Endodermal cell (in vitro differentiated cells): ENCODE results near the gene KANSL1L. TPM values are rescaled to one million over a fixed set of nuclear protein-coding genes. Genes with fewer than 3 reads are reported as not detected.

Source experiments
- DNase-seq: peaks from one replicate; pipeline ENCODE4 v3.0.0-alpha.2; 2017
- H3K27ac ChIP-seq: 2 replicates; pipeline ENCODE4 v1.5.1; 2013; ENCODE audit warnings: mild to moderate bottlenecking, low read depth, low read length, moderate library complexity
- H3K27me3 ChIP-seq: 2 replicates; pipeline ENCODE4 v1.6.1; 2013; ENCODE audit warnings: mild to moderate bottlenecking, low read length, moderate library complexity; ENCODE audit not compliant: insufficient read depth, control insufficient read depth, poor library complexity, severe bottlenecking
- H3K36me3 ChIP-seq: 2 replicates; pipeline ENCODE4 v1.7.0; 2013; ENCODE audit warnings: mild to moderate bottlenecking, low read length, moderate library complexity; ENCODE audit not compliant: control insufficient read depth, insufficient read depth
- H3K4me1 ChIP-seq: one replicate; pipeline ENCODE4 v1.7.0; 2013; ENCODE audit warnings: low read length; ENCODE audit not compliant: control insufficient read depth, insufficient read depth
- H3K4me3 ChIP-seq: 2 replicates; pipeline ENCODE4 v1.5.1; 2013; ENCODE audit warnings: mild to moderate bottlenecking, low read length, moderate library complexity
- H3K9ac ChIP-seq: 2 replicates; pipeline ENCODE4 v1.6.1; 2013; ENCODE audit warnings: mild to moderate bottlenecking, low read length, moderate library complexity; ENCODE audit not compliant: poor library complexity, severe bottlenecking; ENCODE audit errors: extremely low read depth
- H3K9me3 ChIP-seq: 2 replicates; pipeline ENCODE4 v1.6.1; 2013; ENCODE audit warnings: mild to moderate bottlenecking, low read length, moderate library complexity; ENCODE audit not compliant: control insufficient read depth
- H3K27ac Mint-ChIP-seq: 2 replicates; pipeline ENCODE4 v1.8.0; 2020; ENCODE audit warnings: mixed read lengths
- H3K27me3 Mint-ChIP-seq: 2 replicates; pipeline ENCODE4 v1.8.0; 2021; ENCODE audit warnings: mild to moderate bottlenecking, mixed read lengths; ENCODE audit not compliant: insufficient read depth
- H3K36me3 Mint-ChIP-seq: 2 replicates; pipeline ENCODE4 v1.8.0; 2020; ENCODE audit warnings: low read depth, mixed read lengths
- H3K4me1 Mint-ChIP-seq: 2 replicates; pipeline ENCODE4 v1.8.0; 2020; ENCODE audit warnings: mixed read lengths
- H3K4me3 Mint-ChIP-seq: 2 replicates; pipeline ENCODE4 v1.8.0; 2020; ENCODE audit warnings: mild to moderate bottlenecking, moderate library complexity, mixed read lengths
- H3K9me3 Mint-ChIP-seq: 2 replicates; pipeline ENCODE4 v1.8.0; 2020; ENCODE audit warnings: mild to moderate bottlenecking, mixed read lengths
- WGBS, 2 experiments: methylation state at CpG; one replicate each; pipeline versions ENCODE4 v1.1.5 to v1.1.7; 2013; ENCODE audit warnings: missing lambda C conversion rate in 2 of 2, mixed read lengths in 1 of 2; ENCODE audit not compliant: insufficient coverage in 1 of 2, insufficient read length in 1 of 2; 5-methylcytosine and 5-hydroxymethylcytosine counted together
- total RNA-seq, 2 donors: library from RNA; stranded (reverse); fragmentation: NEBNext Ultra II Directional in 1 of 2; extraction: Animal tissue kit (Norgen Biotek cat#: 25700) in 1 of 2; gene quantifications; 2 replicates in 1 of 2; 3 replicates in 1 of 2; pipeline ENCODE4 v1.2.1, GENCODE V29; 2021
- TF ChIP-seq, protein P1 (sequence below): fragments of 200-600 bp; sonication (generic); conservative IDR thresholded peaks from 2 replicates; pipeline ENCODE4 v1.5.0; 2021; ENCODE audit warnings: antibody characterized with exemption, mild to moderate bottlenecking

The KANSL1L gene
- total RNA-seq, 2 donors from 2014 or later: 26.6 to 31.3 TPM

DNA sequence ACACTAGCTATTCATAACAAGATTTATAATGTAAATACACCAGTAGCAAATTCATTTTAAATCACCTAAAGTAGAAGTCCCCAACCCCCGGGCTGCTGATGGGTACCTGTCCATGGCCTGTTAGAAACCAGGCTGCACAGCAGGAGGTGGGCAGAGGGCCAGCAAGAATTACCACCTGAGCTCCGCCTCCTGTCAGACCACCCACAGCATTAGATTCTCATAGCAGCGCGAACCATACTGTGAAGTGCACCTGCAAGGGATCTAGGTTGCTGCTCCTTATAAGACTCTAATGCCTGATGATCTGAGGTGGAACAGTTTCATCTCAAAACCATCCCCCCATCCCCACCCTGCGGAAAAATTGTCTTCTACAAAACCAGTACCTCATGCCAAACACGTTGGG, 71.3 kb downstream of the KANSL1L start:
- Mint-ChIP-seq H3K27me3 (no peaks in the 10 kb centered on the region), H3K4me1 (peaks cover 5% of the 10 kb centered on the region), H3K27ac (no peak overlapping the region), H3K4me3 (no peak overlapping the region), H3K9me3 (peaks cover 3% of the 10 kb centered on the region), H3K36me3 (peaks cover 23% of the 10 kb centered on the region)
- H3K9ac ChIP-seq: no peak overlapping the region
- 90% methylated on average over 4 to 6 of the region's 6 CpGs for WGBS, 2 experiments
- TF ChIP-seq, protein P1, sequence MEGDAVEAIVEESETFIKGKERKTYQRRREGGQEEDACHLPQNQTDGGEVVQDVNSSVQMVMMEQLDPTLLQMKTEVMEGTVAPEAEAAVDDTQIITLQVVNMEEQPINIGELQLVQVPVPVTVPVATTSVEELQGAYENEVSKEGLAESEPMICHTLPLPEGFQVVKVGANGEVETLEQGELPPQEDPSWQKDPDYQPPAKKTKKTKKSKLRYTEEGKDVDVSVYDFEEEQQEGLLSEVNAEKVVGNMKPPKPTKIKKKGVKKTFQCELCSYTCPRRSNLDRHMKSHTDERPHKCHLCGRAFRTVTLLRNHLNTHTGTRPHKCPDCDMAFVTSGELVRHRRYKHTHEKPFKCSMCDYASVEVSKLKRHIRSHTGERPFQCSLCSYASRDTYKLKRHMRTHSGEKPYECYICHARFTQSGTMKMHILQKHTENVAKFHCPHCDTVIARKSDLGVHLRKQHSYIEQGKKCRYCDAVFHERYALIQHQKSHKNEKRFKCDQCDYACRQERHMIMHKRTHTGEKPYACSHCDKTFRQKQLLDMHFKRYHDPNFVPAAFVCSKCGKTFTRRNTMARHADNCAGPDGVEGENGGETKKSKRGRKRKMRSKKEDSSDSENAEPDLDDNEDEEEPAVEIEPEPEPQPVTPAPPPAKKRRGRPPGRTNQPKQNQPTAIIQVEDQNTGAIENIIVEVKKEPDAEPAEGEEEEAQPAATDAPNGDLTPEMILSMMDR: no peak
- H3K27me3 ChIP-seq: no peaks in the 10 kb centered on the region
- no peaks in the 10 kb centered on the region for H3K9me3 ChIP-seq
- H3K36me3 ChIP-seq: peaks cover 18% of the 10 kb centered on the region
- no peaks in the 10 kb centered on the region for H3K4me1 ChIP-seq
- no peak overlapping the region for H3K4me3 ChIP-seq
- H3K27ac ChIP-seq: no peak overlapping the region
- peak; percentile 70 for DNase-seq

DNA sequence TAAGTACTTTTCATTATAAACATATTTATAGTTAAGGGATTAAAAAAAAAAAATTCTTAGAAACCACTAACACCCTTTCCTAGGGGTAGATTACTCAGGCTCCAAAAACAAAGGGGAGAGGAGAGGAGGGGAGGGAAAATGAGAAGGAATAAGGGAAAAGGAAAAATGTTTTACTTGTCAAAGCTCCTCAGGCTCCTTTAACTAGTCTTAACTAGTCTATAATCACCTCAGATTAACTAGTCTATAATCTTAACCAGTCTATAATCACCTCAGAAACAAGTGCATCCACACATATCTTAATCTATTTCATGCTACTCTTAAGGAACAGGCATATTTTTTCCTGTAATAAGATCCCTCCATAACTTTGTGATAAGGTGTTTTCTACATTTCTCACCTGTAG, 76.4 kb downstream of the KANSL1L start:
- H3K36me3 Mint-ChIP-seq: no peaks in the 10 kb centered on the region
- Histone ChIP-seq H3K27me3 (no peaks in the 10 kb centered on the region), H3K36me3 (peaks cover 3% of the 10 kb centered on the region), H3K4me1 (no peaks in the 10 kb centered on the region), H3K9me3 (no peaks in the 10 kb centered on the region), H3K4me3 (no peak overlapping the region), H3K9ac (no peak overlapping the region), H3K27ac (no peak overlapping the region)
- TF ChIP-seq, protein P1: no peak
- H3K9me3 Mint-ChIP-seq: no peaks in the 10 kb centered on the region
- peaks cover under 1% of the 10 kb centered on the region for H3K4me1 Mint-ChIP-seq
- DNase-seq: no peak
- no peak overlapping the region for H3K4me3 Mint-ChIP-seq
- no peaks in the 10 kb centered on the region for H3K27me3 Mint-ChIP-seq
- H3K27ac Mint-ChIP-seq: no peak overlapping the region

DNA sequence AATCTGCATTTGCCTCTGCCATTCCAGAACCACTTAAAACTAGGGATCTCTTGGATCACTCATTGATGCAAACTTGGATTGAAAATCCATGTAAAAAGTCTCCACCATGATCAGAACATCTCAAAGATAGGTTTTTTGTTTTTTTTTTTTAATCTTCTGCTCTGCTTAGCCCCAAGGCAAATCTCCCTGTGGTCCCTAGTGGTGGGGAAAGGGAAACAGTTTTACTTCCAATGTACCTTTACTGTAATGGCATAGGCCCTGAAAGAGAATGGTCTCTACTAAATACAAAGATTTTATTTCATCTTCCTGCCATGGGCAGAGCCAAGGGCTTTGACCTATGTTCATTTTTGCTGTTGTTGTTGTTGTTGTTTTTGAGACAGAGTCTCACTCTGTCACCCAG, 78.4 kb downstream of the KANSL1L start:
- no peak for DNase-seq
- Histone ChIP-seq H3K36me3 (peaks cover 3% of the 10 kb centered on the region), H3K4me3 (no peak overlapping the region), H3K9ac (no peak overlapping the region), H3K9me3 (no peaks in the 10 kb centered on the region), H3K4me1 (no peaks in the 10 kb centered on the region), H3K27ac (no peak overlapping the region), H3K27me3 (no peaks in the 10 kb centered on the region)
- Mint-ChIP-seq H3K27me3 (no peaks in the 10 kb centered on the region), H3K4me3 (no peak overlapping the region), H3K9me3 (no peaks in the 10 kb centered on the region), H3K27ac (no peak overlapping the region), H3K4me1 (no peaks in the 10 kb centered on the region), H3K36me3 (no peaks in the 10 kb centered on the region)
- TF ChIP-seq, protein P1: peak; percentile 67
